Measurements from ENCODE around the gene GLIPR1L2. TPM values are rescaled to one million over a fixed set of nuclear protein-coding genes. Genes with fewer than 3 reads are reported as not detected.

GLIPR1L2 gene
- total and polyA plus RNA-seq, 2 of the 8 experiments (the other 6 are each of a cell fraction or from before 2014, with no cell fraction given): 0.09 TPM; not detected in 1

GRCh38 chr12:75437564-75437963, 46.7 kb downstream of the GLIPR1L2 start (continued):
- TF ChIP-seq RAD21 (IDR thresholded peaks at IDR 0.05 in 1 of 2, conservative IDR thresholded peaks at IDR 0.05 in 1 of 2; ENCODE audit: low read depth in 2 of 2, low read length in 2 of 2) (peak; percentile 6 to 36; a peak in 3 of 4 replicates), SIX5 (IDR thresholded peaks at IDR 0.05; ENCODE audit: low read depth, low read length) (no peak), SIN3A (conservative IDR thresholded peaks at IDR 0.05 in 1 of 2, IDR thresholded peaks at IDR 0.05 in 1 of 2; ENCODE audit: low read depth in 1 of 2, low read length in 2 of 2) (no peak), ATF3 (IDR thresholded peaks at IDR 0.05; ENCODE audit: insufficient read depth, low read depth, low read length) (no peak), EGR1 (IDR thresholded peaks at IDR 0.05; ENCODE audit: borderline replicate concordance, low read depth, low read length) (no peak), RBBP5 (IDR thresholded peaks at IDR 0.05; ENCODE audit: borderline replicate concordance, low read depth, low read length) (no peak)

Data from H1 (cell line).